HepG2 (cell line): ENCODE data around the gene FIS1. TPM values are rescaled to one million over a fixed set of nuclear protein-coding genes. Genes with fewer than 3 reads are reported as not detected.

Source experiments
- ADNP ChIP-seq: sonication (generic); formaldehyde crosslinking; IDR thresholded peaks from 2 replicates; pipeline ENCODE4 v1.4.0; 2020; ENCODE audit warnings: missing genetic modification reagents
- AKAP8 ChIP-seq: sonication (generic); formaldehyde crosslinking; IDR thresholded peaks from 2 replicates; pipeline ENCODE4 v1.5.1; 2020; ENCODE audit warnings: mild to moderate bottlenecking, missing genetic modification reagents
- ATF2 ChIP-seq: sonication (generic); formaldehyde crosslinking; IDR thresholded peaks from 2 replicates; pipeline ENCODE4 v1.4.0; 2020; ENCODE audit warnings: missing genetic modification reagents
- BRD4 ChIP-seq: sonication (generic); formaldehyde crosslinking; IDR thresholded peaks from 2 replicates; pipeline ENCODE4 v1.4.0; 2020; ENCODE audit warnings: missing genetic modification reagents
- HNF1B ChIP-seq: sonication (generic); formaldehyde crosslinking; IDR thresholded peaks from 2 replicates; pipeline ENCODE4 v1.5.1; 2020; ENCODE audit warnings: mild to moderate bottlenecking, moderate library complexity, missing genetic modification reagents
- MEIS2 ChIP-seq: sonication (generic); formaldehyde crosslinking; IDR thresholded peaks from 2 replicates; pipeline ENCODE4 v1.9.0; 2021; ENCODE audit warnings: mild to moderate bottlenecking, missing genetic modification reagents
- MTF1 ChIP-seq: sonication (generic); formaldehyde crosslinking; IDR thresholded peaks from 2 replicates; pipeline ENCODE4 v1.5.0; 2020; ENCODE audit warnings: missing genetic modification reagents
- NR0B2 ChIP-seq: sonication (generic); formaldehyde crosslinking; IDR thresholded peaks from 2 replicates; pipeline ENCODE4 v1.4.0; 2020; ENCODE audit warnings: mild to moderate bottlenecking, missing genetic modification reagents
- NR1H2 ChIP-seq: sonication (generic); formaldehyde crosslinking; IDR thresholded peaks from 2 replicates; pipeline ENCODE4 v1.8.1; 2022; ENCODE audit warnings: low read depth, missing genetic modification reagents, borderline replicate concordance
- RAD21 ChIP-seq: fragments of 450-650 bp; formaldehyde crosslinking; IDR thresholded peaks from 2 replicates; pipeline ENCODE4 v1.5.0; 2020; ENCODE audit warnings: mild to moderate bottlenecking
- RBFOX2 ChIP-seq: fragments of 200-400 bp; formaldehyde crosslinking; IDR thresholded peaks from 2 replicates; pipeline ENCODE4 v1.6.1; 2017; ENCODE audit warnings: low read depth, mild to moderate bottlenecking, low read length
- RBM22 ChIP-seq: fragments of 200-400 bp; formaldehyde crosslinking; optimal IDR thresholded peaks from 2 replicates; pipeline ENCODE3; 2017; ENCODE audit warnings: mild to moderate bottlenecking, low read length, moderate library complexity
- SKIL ChIP-seq: sonication (generic); formaldehyde crosslinking; IDR thresholded peaks from 2 replicates; pipeline ENCODE4 v1.8.0; 2022; ENCODE audit warnings: missing genetic modification reagents, mild to moderate bottlenecking, moderate library complexity, borderline replicate concordance
- TOE1 ChIP-seq: sonication (generic); formaldehyde crosslinking; IDR thresholded peaks from 2 replicates; pipeline ENCODE4 v1.4.0; 2020; ENCODE audit warnings: mild to moderate bottlenecking, missing genetic modification reagents
- YY1 ChIP-seq: IDR thresholded peaks from 2 replicates; pipeline ENCODE4 v1.6.1; 2011; ENCODE audit warnings: low read length, low read depth, moderate library complexity, mild to moderate bottlenecking; ENCODE audit not compliant: insufficient read depth, insufficient replicate concordance
- ZFP90 ChIP-seq: sonication (generic); formaldehyde crosslinking; IDR thresholded peaks from 2 replicates; pipeline ENCODE4 v1.8.0; 2022; ENCODE audit warnings: missing genetic modification reagents, mild to moderate bottlenecking, inconsistent platforms, borderline replicate concordance
- ZFX ChIP-seq: sonication (generic); formaldehyde crosslinking; IDR thresholded peaks from 2 replicates; pipeline ENCODE4 v1.4.0; 2020; ENCODE audit warnings: mild to moderate bottlenecking, low read depth, missing genetic modification reagents, moderate library complexity
- ZNF232 ChIP-seq: sonication (generic); formaldehyde crosslinking; IDR thresholded peaks from 2 replicates; pipeline ENCODE4 v1.4.0; 2020; ENCODE audit warnings: missing genetic modification reagents, borderline replicate concordance
- ZNF333 ChIP-seq: sonication (generic); formaldehyde crosslinking; IDR thresholded peaks from 2 replicates; pipeline ENCODE4 v1.4.0; 2020; ENCODE audit warnings: mild to moderate bottlenecking, missing genetic modification reagents, borderline replicate concordance
- ZNF34 ChIP-seq: sonication (generic); formaldehyde crosslinking; IDR thresholded peaks from 2 replicates; pipeline ENCODE4 v1.4.0; 2020; ENCODE audit warnings: mild to moderate bottlenecking, missing genetic modification reagents, borderline replicate concordance
- ZNF564 ChIP-seq: sonication (generic); formaldehyde crosslinking; IDR thresholded peaks from 2 replicates; pipeline ENCODE4 v1.8.1; 2023; ENCODE audit warnings: mild to moderate bottlenecking, missing genetic modification reagents
- ZNF607 ChIP-seq: sonication (generic); formaldehyde crosslinking; IDR thresholded peaks from 2 replicates; pipeline ENCODE4 v1.5.1; 2020; ENCODE audit warnings: missing genetic modification reagents, mild to moderate bottlenecking, borderline replicate concordance
- ZNF724P ChIP-seq: sonication (generic); formaldehyde crosslinking; IDR thresholded peaks from 2 replicates; pipeline ENCODE4 v1.8.0; 2022; ENCODE audit warnings: missing genetic modification reagents, borderline replicate concordance
- ZNF780A ChIP-seq: sonication (generic); formaldehyde crosslinking; IDR thresholded peaks from 2 replicates; pipeline ENCODE4 v1.8.0; 2022; ENCODE audit warnings: mild to moderate bottlenecking, missing genetic modification reagents, moderate library complexity
- polyA plus RNA-seq, 8 experiments: library from polyadenylated mRNA; depleted of rRNA in 3 of 8; stranded (reverse) in 7 of 8; unstranded in 1 of 8; fragments of >200 nt; fragmentation: Illumina TruSeq in 4 of 8; extraction: Trizol in 4 of 8; gene quantifications; 2 replicates each; pipeline versions ENCODE4 v1.2.1 to v1.2.3, GENCODE V29; 2011 to 2016; ENCODE audit warnings: low read depth in 4 of 8, missing spikeins in 1 of 8, mixed read lengths in 1 of 8; ENCODE audit not compliant: insufficient read depth in 1 of 8
- total RNA-seq, 5 experiments: library from RNA; depleted of rRNA; stranded (reverse); fragments of >200 nt; fragmentation: Illumina TruSeq; extraction: Trizol; gene quantifications; 2 replicates each; pipeline ENCODE4 v1.2.3, GENCODE V29; 2016; ENCODE audit warnings: low read depth in 1 of 5

Gene FIS1
- total and polyA plus RNA-seq, 2 of the 13 experiments (the other 11 are each of a cell fraction or from before 2014, with no cell fraction given) = 97.5 to 101 TPM

GRCh38 chr7:101217388-101218235 is 27.3 kb downstream of the FIS1 start, which contains the start of the genes PLOD3 and ZNHIT1 (continued):
- TF ChIP-seq NR0B2 (CRISPR knock-in tag) = peak; percentile 75
- 0 out of 2 replicates have a peak, but pooled peaks have one; percentile 77 for TF ChIP-seq ZNF232 (CRISPR knock-in tag)
- no peak for TF ChIP-seq ZNF724P
- no peak; the same call in 1 of the 2 replicates for TF ChIP-seq ZFP90 (CRISPR knock-in tag)
- peak; percentile 76 for TF ChIP-seq SKIL (CRISPR knock-in tag)
- TF ChIP-seq ADNP (CRISPR knock-in tag) = no peak
- TF ChIP-seq AKAP8 (CRISPR knock-in tag) = peak; percentile 70; the same call in 1 of the 2 replicates
- no peak for TF ChIP-seq ZNF34 (CRISPR knock-in tag)
- no peak for TF ChIP-seq NR1H2
- TF ChIP-seq RBFOX2 = peak; percentile 85
- no peak for TF ChIP-seq ZNF333 (CRISPR knock-in tag)
- TF ChIP-seq MTF1 (CRISPR knock-in tag) = no peak
- TF ChIP-seq ZNF607 (CRISPR knock-in tag) = no peak
- TF ChIP-seq ATF2 = 0 out of 2 replicates have a peak, but pooled peaks have one; percentile 47
- peak; percentile 68; the same call in 1 of the 2 replicates for TF ChIP-seq MEIS2 (CRISPR knock-in tag)
- 0 out of 2 replicates have a peak, but pooled peaks have one; percentile 24 for TF ChIP-seq RAD21 (CRISPR knock-in tag)
- TF ChIP-seq TOE1 = no peak
- no peak for TF ChIP-seq ZNF780A
- peak; percentile 96 for TF ChIP-seq YY1
- peak; percentile 53 for TF ChIP-seq ZFX (CRISPR knock-in tag)
- no peak; the same call in 1 of the 2 replicates for TF ChIP-seq ZNF564 (CRISPR knock-in tag)
- peak; percentile 74; the same call in 1 of the 2 replicates for TF ChIP-seq BRD4
- peak; percentile 94 for TF ChIP-seq RBM22
- no peak for TF ChIP-seq HNF1B (CRISPR knock-in tag)
